Spleen (tissue), 11 donors: ENCODE data around the gene NHLRC4. TPM values are rescaled to one million over a fixed set of nuclear protein-coding genes. Genes with fewer than 3 reads are reported as not detected.
A peak's percentile ranks its signal among the peaks of the same experiment; 100 is the strongest.

Experiments used
- DNase-seq: peaks from one replicate; pipeline ENCODE4 v3.0.0-alpha.2; 2020
- H3K27ac ChIP-seq, 8 donors: fragments of 200-600 bp; sonication (generic) in 7 of 8; 1 replicate in 4 of 8; 2 replicates in 4 of 8; pipeline versions ENCODE4 v1.5.0 to v1.8.0; 2016 to 2021; ENCODE audit warnings: inconsistent platforms in 4 of 8, mild to moderate bottlenecking in 4 of 8, moderate library complexity in 1 of 8
- H3K27me3 ChIP-seq, 7 donors: fragments of 200-600 bp; sonication (generic) in 6 of 7; replicated peaks in 1 of 7; 1 replicate in 4 of 7; 2 replicates in 3 of 7; pipeline versions ENCODE4 v1.5.0 to v1.8.0; 2016 to 2021; ENCODE audit warnings: inconsistent platforms in 3 of 7, mild to moderate bottlenecking in 1 of 7
- H3K36me3 ChIP-seq, 6 donors: fragments of 200-600 bp; sonication (generic) in 5 of 6; 1 replicate in 4 of 6; 2 replicates in 2 of 6; pipeline versions ENCODE4 v1.5.0 to v1.8.0; 2016 to 2021; ENCODE audit warnings: inconsistent platforms in 2 of 6
- H3K4me1 ChIP-seq, 6 donors: fragments of 200-600 bp; sonication (generic) in 5 of 6; 1 replicate in 3 of 6; 2 replicates in 3 of 6; pipeline versions ENCODE4 v1.5.0 to v1.8.0; 2016 to 2021; ENCODE audit warnings: inconsistent platforms in 3 of 6
- H3K4me3 ChIP-seq, 8 donors: fragments of 200-600 bp; sonication (generic) in 7 of 8; 1 replicate in 4 of 8; 2 replicates in 4 of 8; pipeline versions ENCODE4 v1.5.0 to v1.8.0; 2016 to 2021; ENCODE audit warnings: inconsistent platforms in 4 of 8, mild to moderate bottlenecking in 4 of 8, moderate library complexity in 2 of 8
- H3K9me3 ChIP-seq, 8 donors: fragments of 200-600 bp; sonication (generic) in 7 of 8; 1 replicate in 4 of 8; 2 replicates in 4 of 8; pipeline versions ENCODE4 v1.5.0 to v1.8.0; 2016 to 2021; ENCODE audit warnings: inconsistent platforms in 4 of 8
- POLR2A ChIP-seq, 3 donors: fragments of 450-650 bp; IDR thresholded peaks; one replicate each; pipeline ENCODE4 v1.5.1; 2017; ENCODE audit warnings: antibody characterized with exemption in 3 of 3, mild to moderate bottlenecking in 1 of 3
- POLR2AphosphoS5 ChIP-seq, 3 donors: sonication (generic); formaldehyde crosslinking; IDR thresholded peaks; one replicate each; pipeline ENCODE4 v1.5.1; 2017; ENCODE audit warnings: antibody characterized with exemption in 3 of 3
- WGBS, 5 donors: extraction: QIAGEN DNeasy Blood & Tissue Kit in 3 of 5; methylation state at CpG; one replicate each; pipeline versions ENCODE4 v1.1.5 to v1.1.7; 2013 to 2018; 5-methylcytosine and 5-hydroxymethylcytosine counted together
- intact Hi-C: fragments of 100-400 bp; cut with DNase I; formaldehyde crosslinking; loops from one replicate; pipeline ENCODE4 v1.15.0; 2023; ENCODE audit warnings: low total_unique reads
- polyA plus RNA-seq, 3 donors: library from polyadenylated mRNA; stranded (reverse); fragments of 200-250 nt; gene quantifications; one replicate each; pipeline ENCODE4 v1.2.1, GENCODE V29; 2013
- total RNA-seq, 7 donors: library from RNA; depleted of rRNA in 3 of 7; stranded (reverse); fragments of >200 nt in 3 of 7; fragmentation: NEBNext Ultra II Directional in 4 of 7; extraction: Animal tissue kit (Norgen Biotek cat#: 25700) in 4 of 7; gene quantifications; one replicate each; pipeline versions ENCODE4 v1.1.0 to v1.2.1, GENCODE V29; 2016 to 2021
- TF ChIP-seq, protein P1 (sequence below), 11 experiments: fragments of 200-600 bp in 7 of 11; fragments of 450-650 bp in 4 of 11; sonication (generic) in 4 of 11; IDR thresholded peaks in 8 of 11; conservative IDR thresholded peaks in 3 of 11; 1 replicate in 7 of 11; 2 replicates in 4 of 11; pipeline versions ENCODE4 v1.4.0 to v1.8.0; 2016 to 2021; ENCODE audit warnings: antibody characterized with exemption in 11 of 11, inconsistent platforms in 4 of 11, mild to moderate bottlenecking in 1 of 11
- donor health status: healthy with polysubstance abuse.
- donor health status: DM: no; HTN: no; CAD: no; lungs with moderate emphysema.
- donor health status: DM: no; HTN: no; CAD: no.
- donor health status: Bipolar disorder and iron deficiency.
- donor health status: healthy.
- donor health status: DM: no; HTN: no; CAD: no.
- donor health status: DM: yes; HTN: yes; CAD: no.

Gene NHLRC4
- total and polyA plus RNA-seq, 10 donors = 1.5 to 8.8 (median 4.2) TPM

DNA sequence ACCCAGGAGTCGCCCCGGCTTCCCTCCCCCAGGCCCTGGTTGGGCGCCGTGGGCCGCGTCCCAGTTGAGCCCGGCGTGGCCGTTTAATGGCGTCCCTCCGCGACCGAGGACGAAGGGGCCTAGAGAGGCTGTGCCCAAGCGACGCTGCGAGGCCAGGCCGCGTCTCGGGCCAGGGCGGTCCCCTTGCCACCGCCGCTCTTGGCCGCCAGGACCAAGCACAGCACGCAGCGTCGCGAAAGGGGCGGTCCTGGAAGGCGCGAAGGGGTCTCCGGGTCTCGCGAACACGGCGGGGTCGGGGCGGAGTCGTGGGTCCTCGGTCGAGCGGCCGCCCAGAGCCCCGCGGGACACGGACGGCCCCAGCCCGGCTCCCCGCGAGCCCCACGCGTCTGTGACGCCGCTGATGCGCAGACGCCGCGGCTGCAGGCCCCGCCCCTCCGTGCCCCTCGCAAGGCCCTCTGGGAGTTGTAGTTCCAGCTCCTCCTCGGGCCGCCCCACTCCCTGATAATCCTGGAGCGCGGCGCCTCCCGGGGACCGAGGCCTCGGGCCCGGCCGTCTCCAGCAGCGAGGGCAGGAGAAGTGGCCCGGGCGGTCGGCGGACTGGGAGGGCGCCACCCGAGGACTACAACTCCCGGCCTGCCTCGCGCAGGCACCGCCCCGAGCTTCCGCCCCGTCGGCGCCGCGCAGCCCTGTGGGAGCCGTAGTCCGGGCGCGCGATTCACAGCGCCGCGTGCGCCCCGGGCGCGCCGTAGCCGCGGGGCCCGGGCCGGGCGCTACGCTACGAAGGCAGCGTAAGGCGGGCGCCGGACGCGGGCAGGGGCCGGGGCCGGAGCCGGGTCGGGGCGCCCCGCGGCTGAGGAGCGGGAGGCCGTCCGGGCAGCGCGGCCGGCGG, 39.5 kb upstream of the NHLRC4 start, which contains the start of gene CAPN15:
Gene CAPN15 (plus strand): TSS at position 698 of the 889 bp plus-strand sequence. CDS start 19,127 bp downstream, outside the sequence.
- Histone ChIP-seq H3K27me3 (no peaks in the 10 kb centered on the region), H3K4me3 (peak within 1 kb of the TSS; percentile 68 to 86 (median 78)), H3K27ac (peak within 1 kb of the TSS; percentile 96 to 100 (median 98)), H3K36me3 (peaks cover 0 to 15% (median 0%) of the 10 kb centered on the region in 6 donors), H3K9me3 (no peaks in the 10 kb centered on the region), H3K4me1 (peaks cover 37 to 87% (median 65%) of the 10 kb centered on the region in 6 donors)
- 0 to 2% (median 0%) methylated on average over 10 to 129 of the region's 129 CpGs for WGBS, 5 donors
- intact Hi-C loops = no loop called here
- DNase-seq = peak; percentile 96
- peak; percentile 88 to 90 (median 90) for TF ChIP-seq POLR2AphosphoS5 (IDR thresholded peaks at IDR 0.05)
- peak in 2 of 3 donors; percentile 5 to 13 for TF ChIP-seq POLR2A (IDR thresholded peaks at IDR 0.05)
- TF ChIP-seq, protein P1, sequence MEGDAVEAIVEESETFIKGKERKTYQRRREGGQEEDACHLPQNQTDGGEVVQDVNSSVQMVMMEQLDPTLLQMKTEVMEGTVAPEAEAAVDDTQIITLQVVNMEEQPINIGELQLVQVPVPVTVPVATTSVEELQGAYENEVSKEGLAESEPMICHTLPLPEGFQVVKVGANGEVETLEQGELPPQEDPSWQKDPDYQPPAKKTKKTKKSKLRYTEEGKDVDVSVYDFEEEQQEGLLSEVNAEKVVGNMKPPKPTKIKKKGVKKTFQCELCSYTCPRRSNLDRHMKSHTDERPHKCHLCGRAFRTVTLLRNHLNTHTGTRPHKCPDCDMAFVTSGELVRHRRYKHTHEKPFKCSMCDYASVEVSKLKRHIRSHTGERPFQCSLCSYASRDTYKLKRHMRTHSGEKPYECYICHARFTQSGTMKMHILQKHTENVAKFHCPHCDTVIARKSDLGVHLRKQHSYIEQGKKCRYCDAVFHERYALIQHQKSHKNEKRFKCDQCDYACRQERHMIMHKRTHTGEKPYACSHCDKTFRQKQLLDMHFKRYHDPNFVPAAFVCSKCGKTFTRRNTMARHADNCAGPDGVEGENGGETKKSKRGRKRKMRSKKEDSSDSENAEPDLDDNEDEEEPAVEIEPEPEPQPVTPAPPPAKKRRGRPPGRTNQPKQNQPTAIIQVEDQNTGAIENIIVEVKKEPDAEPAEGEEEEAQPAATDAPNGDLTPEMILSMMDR (IDR thresholded peaks at IDR 0.05 in 8 of 11, conservative IDR thresholded peaks at IDR 0.05 in 3 of 11) = peak in 10 of 11 experiments; percentile 7 to 73 (median 50)

DNA sequence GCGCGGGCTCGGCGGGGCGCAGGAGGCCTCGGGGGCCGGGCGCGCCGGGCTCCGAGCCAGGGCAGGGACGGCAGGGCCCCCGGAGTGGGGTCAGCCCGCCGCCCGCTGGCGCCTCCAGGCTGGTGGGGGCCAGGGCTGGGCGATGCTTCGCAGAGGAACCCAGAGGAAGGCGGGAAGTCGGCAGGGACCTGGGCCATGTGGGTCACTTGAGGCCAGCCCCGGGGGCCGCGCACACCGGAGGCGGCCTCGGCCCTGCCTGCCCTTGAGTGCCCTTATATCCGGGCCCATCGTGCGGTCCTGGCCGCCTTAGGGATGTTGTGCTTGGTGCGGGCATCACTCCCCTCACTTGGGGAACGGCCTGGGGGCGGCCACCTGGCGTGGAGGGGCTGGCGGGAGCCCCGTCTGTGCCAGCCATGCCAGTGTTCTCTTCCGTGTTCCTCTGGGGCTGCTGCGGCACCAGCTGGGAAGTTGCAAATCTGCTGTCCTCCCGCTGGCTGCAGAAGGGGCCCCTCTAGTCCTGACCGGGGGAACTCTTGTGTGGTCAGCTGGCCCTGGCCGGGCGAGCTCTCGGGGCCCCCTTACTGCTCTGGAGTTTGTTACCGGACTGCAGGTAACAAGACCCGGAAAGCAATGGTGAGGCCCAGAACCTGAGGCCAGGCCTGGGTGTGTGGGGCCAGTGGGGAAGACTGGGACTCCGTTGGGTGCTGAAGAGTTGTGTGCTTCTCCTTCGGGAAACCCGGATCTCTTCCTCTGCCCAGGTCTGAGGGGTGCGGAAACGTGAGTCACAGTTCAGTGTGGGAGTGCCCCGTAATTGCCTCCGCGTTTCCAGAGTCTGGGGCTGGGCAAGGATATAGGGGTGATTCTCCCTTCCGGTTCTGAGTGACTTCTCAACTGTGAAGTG, 38.4 kb upstream of the NHLRC4 start:
- Histone ChIP-seq H3K36me3 (peaks cover 0 to 17% (median 0%) of the 10 kb centered on the region in 6 donors), H3K27ac (peak overlapping the region; percentile 69 to 100 (median 83)), H3K9me3 (no peaks in the 10 kb centered on the region), H3K27me3 (no peaks in the 10 kb centered on the region), H3K4me1 (peaks cover 37 to 88% (median 69%) of the 10 kb centered on the region in 6 donors), H3K4me3 (peak overlapping the region; percentile 61 to 84 (median 72))
- peak; percentile 88 for DNase-seq
- TF ChIP-seq, protein P1 (IDR thresholded peaks at IDR 0.05 in 8 of 11, conservative IDR thresholded peaks at IDR 0.05 in 3 of 11) = no peak
- TF ChIP-seq POLR2AphosphoS5 (IDR thresholded peaks at IDR 0.05) = peak in 1 of 3 donors; percentile 72
- WGBS, 5 donors = 1 to 4% (median 3%) methylated on average over 29 to 55 of the region's 55 CpGs
- intact Hi-C loops = no loop called here

DNA sequence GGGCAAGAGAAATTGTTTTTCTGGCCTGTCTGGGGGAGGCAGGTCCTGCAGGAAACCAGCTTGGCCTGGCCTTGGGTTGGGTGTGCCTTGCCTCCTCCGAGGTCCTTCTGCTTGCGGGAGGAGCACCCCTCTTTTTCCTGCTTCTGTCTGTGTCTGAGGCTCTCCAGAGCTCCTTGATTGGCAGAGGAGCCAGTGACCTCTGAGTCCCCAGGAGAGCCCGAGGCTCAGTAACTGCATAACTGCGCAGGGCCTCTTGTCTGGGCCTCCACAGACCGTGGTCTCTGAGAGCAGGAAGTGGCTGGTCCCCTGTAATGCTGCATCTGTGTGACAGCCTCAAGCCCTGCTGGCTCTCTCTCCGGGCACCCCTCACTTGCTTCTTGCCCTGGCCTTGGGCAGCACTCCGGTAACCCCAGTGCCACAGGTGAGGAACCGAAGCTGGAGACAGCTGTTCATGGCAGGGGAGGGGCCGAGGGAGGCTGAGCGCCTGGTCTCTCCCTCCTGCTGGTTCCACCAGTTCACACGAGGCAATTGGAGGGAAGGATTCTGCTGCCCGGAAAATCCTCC, 37.7 kb upstream of the NHLRC4 start:
- H3K9me3 ChIP-seq = no peaks in the 10 kb centered on the region
- no peak for DNase-seq
- H3K4me1 ChIP-seq = peaks cover 37 to 88% (median 71%) of the 10 kb centered on the region in 6 donors
- 33 to 41% (median 39%) methylated on average over 9 to 12 of the region's 12 CpGs for WGBS, 5 donors
- H3K36me3 ChIP-seq = peaks cover 0 to 24% (median 0%) of the 10 kb centered on the region in 6 donors
- TF ChIP-seq, protein P1 (IDR thresholded peaks at IDR 0.05 in 8 of 11, conservative IDR thresholded peaks at IDR 0.05 in 3 of 11) = no peak
- peak in 2 of 3 donors; percentile 6 to 24 for TF ChIP-seq POLR2AphosphoS5 (IDR thresholded peaks at IDR 0.05)
- H3K27me3 ChIP-seq = no peaks in the 10 kb centered on the region
- intact Hi-C loops = no loop called here
- peak overlapping the region; percentile 50 to 100 (median 83) for H3K27ac ChIP-seq
- H3K4me3 ChIP-seq = peak overlapping the region; percentile 61 to 84 (median 72)
